RKO (cell line): ENCODE measurements around the gene OR52K1.
"Not testable (repeated sequence)": the region's sequence is repeated elsewhere in the genome, so short reads cannot be mapped to it uniquely, and the experiment has no call there.

Experiments used
- DNase-seq: peaks from one replicate; pipeline ENCODE4 v3.0.0-alpha.2; 2016; ENCODE audit warnings: low spot score

OR52K1 gene

DNA sequence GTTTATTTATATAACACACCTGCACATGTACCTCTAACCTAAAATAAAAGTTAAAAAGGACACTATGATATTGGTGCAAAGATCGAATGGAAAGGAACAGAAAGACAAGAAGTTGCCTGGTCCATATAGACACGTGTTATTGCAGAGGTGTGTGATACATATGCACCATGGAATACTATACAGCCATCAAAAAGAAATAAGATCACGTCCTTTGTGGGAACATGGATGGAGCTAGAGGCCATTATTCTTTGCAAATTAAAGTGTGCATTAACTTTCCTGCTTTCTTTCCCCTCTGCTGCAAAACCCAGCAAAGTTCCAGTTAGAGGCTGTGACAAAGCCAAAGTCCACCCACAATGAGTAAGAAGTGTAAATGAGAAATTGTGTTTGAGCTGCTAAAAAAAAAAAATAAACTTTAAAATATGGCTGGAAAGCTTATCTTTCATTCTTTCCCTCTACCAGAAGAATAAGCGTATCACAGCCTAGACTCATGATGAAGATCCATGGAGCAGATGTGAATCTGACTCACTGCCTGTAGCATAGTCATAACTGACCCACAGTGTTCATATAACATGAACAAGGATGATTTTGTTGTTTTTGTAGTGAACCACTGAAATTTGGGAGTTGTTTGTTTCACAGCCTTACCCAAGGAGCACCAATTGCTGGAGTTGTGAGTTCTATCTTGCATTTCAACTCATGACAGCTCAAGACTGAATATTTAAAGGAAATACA is 9.6 kb downstream of the OR52K1 start:
- DNase-seq: peak; percentile 30

DNA sequence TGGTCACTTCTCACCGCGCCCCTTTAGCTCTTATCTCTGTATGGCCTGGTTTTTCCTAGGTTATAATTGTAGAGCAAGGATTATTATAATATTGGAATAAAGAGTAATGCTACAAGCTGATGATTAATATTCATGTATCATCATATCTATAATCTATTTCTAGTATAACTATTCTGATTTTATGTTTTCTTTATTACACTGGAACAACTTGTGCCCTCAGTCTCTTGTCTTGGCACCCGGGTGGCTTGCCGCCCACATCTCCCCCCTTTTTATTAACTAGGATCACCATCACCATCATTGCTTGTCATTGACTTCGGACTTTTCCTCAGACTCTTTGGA is 11.0 kb downstream of the OR52K1 start:
- DNase-seq: no peak

DNA sequence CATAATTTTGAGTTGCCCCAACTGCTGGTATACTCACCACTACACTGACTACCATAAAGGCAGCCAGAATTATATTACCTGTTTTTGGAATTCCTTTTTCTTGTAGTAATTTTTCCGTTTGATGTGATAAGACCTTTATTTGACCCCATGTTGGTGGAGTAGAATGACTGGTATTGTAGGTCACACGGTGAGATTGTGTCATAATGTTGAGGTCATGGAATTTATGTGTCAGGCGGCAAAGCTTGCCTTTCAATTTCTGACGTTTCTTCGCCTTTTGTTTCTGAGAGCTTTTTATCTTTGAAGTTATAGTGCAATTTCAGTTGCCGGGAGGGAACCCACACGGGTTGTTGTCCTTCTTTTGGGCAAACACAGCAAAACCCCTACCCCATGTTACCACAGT is 13.0 kb downstream of the OR52K1 start:
- DNase-seq: no peak

DNA sequence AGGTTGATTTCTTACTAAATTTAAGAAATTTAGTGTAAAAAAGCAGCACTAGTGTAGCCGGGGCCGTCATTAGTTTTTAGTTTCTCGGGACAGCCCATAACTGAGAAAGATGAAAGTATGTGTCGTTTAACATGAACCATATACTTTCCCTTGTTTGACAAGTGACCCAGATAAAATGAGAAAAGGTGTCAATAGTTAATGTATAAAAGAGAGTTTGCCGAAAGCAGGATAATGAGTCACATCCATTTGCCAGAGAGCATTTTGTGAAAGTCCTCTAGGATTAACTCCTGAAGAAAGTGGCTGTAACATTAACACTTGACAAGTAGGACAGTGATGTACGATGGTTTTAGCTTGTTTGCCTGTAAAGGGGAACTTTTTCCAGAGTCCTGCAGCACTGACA is 13.5 kb downstream of the OR52K1 start:
- DNase-seq: no peak

DNA sequence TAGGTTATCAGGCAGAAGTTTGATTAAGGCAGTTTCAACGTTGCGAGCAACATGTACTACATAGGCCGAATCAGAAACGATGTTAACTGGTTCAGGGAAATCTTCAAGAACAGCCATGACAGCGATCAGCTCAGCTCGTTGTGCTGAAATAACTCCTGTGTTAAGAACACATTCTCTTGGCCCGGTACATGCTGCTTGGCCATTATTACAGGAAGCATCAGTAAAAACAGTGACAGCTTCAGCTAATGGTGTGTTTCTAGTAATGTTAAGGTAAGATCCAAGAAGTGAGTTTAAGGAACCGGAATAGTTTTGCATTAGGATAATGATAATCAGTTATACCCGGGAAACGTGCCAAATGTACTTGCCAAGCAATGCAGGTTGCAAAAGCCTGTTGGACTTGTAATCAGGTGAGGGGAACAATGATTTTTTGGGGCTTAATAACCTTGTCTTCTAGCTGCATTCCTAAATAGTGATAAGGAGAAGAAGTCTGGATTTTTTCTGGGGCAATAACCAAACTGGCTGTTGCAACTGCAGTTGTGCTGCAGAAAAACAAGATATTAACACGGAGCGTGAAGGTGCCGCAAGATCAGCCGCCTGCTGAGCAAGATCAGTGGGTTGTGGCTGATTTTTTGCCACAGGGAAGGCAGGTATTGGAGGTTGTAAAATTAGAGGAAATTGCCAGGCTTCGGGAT is 14.3 kb downstream of the OR52K1 start:
- DNase-seq: no peak

DNA sequence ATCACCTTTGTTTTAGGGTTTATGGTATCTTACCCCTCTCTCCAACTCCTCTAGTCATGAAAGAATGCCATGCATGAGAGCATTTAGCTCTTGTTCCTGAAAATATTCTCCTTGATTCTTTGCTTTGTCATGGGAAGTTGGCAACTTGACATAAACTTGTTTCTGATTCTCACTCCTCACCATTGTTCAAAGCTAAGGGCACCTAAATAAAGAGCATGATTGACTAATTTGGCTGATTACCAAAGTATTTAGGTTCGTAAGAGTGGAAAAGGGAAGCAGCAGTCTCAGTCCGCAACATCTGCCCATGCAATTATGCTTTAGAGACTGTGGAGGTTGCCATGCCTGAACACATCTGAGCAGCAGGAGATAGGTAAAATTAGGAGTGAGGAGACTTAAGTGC is 26.4 kb downstream of the OR52K1 start:
- DNase-seq: no peak

DNA sequence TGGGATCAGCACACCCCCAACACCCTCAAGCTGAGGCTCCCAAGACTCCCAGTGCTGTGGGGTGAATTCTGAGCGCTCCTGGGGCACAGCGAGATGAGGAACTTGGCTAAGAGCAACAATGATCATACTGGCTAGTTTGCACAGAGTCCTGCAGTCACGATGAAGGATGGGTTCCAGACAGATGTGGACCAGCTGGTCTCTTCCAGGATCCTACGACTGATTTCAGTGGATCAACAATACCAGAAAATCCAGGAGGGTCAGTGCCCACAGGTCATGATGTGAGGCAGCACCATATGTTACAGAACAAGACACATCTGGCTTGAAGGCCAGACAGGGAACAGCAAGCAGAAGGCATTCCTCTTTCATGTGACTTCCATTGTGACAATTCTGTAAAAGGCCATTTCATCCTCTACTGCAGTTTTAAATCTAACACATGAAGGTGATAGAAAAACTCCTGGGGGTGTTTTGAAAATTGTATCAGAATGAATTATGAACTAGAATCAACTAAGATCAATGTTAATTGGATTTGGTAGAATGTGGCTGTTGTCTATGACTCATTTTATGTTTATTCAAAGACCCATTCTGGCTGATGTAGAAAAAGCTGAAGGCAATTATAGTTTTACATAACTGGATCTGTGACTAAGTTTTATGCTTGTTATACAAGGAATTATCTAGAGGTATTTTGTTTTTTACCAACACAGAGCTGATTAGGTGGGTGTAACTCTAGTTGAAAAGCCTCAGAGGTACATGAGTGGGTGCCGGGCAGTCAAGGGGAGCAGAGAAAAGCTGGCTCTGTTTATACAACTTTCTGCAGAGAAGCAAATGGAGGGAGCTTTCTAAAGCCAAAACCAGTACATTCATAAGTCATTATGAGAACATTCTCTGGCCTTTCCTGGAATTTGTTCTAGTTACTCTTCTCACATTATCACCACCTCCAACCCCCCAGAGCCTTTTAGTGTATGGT is 29.1 kb downstream of the OR52K1 start:
- no peak for DNase-seq

DNA sequence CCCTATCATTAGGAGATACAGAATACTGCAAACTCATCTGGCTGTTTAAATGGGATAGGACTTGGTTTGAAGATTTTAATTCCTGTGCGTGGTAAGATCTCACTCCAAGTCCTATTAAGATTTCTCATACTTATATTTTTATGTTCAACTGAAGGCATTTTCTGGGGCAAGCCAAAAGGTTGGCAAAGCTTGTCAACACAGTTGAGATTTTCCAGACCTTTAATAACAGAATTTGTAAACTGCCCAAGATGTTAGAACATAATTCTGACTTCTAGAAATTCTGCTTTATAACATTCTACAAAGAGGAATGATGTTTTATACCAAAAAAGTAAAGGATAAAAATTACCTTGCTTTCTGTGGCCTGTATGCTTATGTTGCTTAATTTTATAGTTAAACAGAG is 31.8 kb downstream of the OR52K1 start:
- DNase-seq: no peak

DNA sequence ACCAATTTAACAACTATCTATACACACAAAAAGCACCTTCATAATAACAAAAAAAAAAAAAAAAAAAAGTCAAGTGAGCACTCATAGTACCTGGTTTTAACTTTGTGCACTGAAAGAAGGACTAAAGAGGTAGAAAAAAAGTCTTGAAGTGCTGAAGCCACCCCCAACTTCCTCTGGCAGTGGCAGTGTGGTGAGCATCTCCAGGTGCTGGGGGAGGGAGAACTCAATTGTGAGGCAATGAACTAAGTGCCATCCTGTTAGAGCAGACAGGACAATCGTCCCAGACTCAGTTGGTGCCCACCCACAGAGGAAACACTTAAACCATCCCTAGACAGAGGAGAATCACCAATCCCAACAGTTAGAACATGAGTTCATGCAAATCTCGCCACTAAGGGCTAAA is 39.9 kb downstream of the OR52K1 start:
- no peak for DNase-seq

DNA sequence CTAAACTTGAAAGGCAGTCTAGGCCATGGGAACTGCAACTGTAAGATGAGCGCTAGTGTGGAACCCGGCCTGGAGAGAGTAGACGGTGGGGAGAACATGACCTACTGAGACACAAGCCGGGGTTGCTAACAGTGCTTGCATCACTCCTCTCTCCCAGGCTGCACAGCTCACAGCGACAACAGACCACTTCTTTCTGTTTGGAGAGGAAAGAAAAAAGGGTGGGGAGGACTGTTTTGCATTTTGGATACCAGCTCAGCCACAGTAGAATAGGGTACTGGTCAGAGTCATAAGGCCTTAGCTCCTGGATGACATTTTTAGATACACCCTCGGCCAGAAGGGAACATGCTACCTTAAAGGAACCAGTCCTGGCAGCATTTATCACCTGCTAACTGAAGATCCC is 40.3 kb downstream of the OR52K1 start:
- no peak for DNase-seq

DNA sequence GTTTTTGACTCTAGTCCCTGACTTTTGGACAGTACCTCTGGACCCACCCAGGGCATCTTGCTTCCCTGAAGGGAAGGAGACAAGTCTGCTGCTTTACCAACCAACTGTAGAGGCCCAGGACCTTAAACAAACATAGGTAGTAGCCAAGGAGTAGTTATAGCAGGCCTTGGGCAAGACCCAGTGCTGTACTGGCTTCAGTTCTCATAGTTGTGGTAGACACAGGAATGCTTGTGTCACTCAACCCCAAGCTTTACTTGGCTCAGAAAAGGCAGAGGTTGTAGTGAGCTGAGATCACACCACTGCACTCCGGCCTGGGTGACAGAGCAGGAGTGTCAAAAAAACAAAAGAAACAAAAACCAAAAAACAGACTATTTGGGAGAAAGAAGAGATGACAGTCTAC is 41.2 kb downstream of the OR52K1 start:
- no peak for DNase-seq

DNA sequence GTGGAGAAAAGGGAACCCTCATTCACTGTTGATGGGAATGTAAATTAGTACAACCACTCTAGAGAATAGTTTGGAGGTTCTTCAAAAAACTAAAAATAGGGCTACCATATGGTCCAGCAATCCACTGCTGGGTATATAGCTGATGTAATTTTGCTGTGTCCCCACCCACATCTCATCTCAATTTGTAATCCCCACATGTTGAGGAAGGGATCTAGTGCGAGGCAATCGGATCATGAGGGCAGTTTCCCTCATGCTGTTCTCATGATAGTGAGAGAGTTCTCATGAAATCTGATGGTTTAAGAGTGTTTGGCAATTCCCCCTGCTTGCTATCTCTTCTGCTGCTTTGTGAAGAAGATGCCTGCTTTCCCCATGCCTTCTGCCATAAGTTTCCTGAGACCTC is 45.5 kb downstream of the OR52K1 start:
- no peak for DNase-seq

DNA sequence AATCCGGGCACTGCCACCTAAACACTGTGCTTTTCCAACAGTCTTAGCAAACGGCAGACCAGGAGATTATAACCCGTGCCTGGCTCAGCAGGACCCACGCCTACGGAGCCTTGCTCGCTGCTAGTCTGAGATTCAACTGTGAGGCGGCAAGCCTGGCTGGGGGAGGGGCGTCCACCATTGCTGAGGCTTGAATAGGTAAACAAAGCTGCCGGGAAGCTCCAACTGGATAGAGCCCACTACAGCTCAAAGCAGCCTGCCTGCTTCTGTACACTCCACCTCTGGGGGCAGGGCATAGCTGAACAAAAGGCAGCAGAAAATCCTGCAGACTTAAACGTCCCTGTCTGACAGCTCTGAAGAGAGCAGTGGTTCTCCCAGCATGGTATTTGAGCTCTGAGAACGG is 49.2 kb downstream of the OR52K1 start:
- DNase-seq: not testable (repeated sequence)

DNA sequence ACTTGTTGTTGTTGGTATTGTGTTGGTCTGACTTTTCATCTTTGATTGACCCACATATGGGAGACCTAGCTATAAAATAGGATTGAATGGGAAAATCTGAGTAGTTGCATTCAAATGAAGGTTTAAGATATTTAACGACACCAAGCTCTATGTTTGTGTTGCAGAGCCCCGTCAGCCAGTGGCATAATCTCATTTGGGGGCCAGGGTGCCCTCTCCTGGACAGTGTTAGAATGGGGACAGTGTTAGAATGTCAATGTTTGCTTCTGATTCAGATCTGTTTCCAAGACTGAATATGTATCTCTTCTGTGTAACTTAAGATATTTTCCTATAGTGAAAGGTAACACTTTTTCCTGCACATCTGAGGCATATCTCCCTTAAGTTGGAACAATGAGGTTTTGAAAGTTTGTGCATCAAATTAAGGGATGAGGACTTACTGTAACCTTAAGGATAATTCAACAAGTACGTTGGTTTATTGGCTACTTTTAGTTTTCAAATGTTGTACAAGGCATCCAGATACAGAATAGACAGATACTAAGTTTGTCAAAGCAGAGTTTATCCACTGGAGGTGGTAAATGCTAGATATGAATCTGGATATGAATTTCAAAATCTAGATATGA is 57.3 kb downstream of the OR52K1 start:
- peak; percentile 44 for DNase-seq

DNA sequence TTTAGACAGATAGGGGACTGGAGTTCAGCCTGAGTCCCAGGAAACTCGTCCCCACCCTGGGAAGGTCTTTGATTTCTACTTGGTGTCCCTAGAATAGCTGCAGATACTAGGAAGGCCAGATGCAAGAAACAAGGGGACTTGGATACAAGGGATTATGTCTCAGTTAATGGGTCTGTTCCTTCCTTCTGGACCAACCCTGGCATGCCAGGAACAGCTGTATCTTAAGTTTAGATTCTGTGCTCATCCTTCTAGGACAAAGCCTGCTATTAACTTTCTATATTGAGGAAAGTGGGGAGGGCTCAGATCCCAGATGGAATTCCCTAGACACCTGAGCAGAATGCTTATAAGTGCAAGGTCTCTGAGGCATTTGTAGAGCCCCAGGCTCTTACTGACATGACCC is 58.6 kb downstream of the OR52K1 start:
- no peak for DNase-seq
